ENCODE data around the gene LHFPL6.
A peak's percentile ranks its signal among the peaks of the same experiment; 100 is the strongest.

LHFPL6 gene

DNA sequence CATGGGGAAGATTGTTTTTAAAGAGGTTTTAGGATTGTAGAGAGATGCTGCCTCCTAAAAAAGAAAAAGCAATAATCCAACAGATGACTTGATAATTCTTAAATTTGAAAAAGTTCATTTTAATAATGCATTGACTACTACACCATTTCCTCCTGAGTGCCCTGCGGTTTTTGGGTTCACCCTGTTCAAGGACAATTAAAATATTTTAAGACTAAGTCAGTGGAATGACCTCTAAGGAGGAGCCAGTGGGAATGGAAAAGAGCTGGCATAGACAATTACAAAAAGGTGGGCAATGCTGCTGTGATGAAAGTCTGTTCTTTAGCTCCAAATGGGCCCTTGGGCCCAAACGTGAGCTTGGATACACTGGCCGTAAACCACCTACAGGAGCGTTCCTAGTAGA lies 217.8 kb downstream of the LHFPL6 start:
- no peak for DNase-seq (ENCODE audit: low read depth)

DNA sequence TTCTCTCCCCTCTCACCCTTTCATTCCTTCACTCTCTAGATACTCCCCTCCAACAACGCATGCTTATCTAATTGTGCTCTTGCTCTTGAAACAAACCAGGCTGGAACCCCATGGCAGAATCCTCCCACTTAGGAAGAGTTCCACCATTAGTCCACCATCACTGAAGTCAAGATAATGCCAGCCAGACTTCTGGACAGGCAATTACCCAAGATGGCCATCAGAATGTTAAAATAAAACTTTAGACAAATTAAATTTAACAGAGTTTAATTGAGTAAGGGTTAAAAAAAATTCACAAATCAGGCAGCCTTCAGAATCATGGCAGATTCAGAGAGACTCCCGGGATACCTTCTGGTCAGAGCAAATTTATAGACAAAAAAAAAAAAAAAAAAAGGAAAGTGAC lies 221.5 kb downstream of the LHFPL6 start:
- DNase-seq (ENCODE audit: low read depth), result no peak

DNA sequence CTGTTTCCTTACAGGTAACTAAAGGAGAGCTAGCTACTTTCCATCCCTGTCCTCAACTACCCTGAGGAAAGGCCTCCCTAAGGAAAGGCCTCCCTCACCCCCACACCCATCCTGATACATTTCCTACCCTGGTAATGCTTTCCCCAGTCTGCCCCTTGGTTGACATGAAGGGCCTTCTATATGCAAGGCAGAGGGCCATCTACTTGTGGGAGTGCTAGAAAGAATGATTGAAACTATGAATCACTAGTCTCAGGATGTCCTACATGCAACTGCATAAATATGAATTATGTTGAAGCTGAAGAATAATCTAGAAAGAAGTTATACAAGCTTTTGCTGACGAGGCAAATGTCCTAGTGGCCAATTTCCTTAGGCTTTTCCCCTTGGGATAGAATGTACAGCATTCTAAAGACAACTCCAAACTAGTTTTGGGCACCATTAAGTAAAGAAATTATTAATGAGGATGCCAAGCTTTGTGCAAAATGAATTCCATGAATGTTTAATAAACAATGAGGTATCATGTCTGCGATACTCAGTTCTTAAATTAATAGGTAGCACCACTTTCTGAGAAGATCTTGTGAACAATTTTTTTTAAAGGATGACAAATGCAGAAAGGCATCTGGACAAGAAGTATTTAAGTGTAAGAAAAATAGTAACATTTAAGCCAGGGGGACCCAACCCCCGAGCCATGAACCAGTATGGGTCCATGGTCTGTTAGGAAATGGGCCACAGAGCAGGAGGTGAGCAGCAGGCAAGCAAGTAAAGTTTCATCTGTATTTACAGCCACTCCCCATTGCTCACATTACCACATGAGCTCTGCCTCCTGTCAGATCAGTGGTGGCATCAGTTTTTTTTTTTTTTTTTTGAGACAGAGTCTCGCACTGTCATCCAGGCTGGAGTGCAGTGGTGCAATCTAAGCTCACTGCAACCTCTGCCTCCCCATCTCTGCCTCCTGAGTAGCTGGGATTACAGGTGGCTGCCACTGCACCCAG lies 223.0 kb downstream of the LHFPL6 start:
- DNase-seq (ENCODE audit: low read depth), result no peak

DNA sequence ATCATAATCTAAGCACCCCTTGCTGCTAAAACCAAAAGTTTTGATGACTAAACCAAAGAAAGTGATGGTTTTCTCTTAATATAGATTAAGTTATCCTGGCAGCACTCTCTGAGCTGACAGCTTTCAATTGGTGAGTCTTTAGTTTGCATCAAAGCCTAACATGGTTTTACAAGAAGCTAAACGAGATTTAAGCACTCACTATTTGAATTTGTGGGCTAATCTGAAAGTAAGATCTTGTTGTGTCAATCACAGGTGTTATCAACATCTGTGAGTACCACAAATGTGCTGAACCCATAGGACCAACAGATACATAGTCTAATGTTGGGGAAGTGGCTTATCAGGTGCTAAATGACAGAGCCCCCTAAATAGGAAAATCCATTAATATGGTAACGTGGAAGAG lies 223.9 kb downstream of the LHFPL6 start:
- no peak for DNase-seq (ENCODE audit: low read depth)

DNA sequence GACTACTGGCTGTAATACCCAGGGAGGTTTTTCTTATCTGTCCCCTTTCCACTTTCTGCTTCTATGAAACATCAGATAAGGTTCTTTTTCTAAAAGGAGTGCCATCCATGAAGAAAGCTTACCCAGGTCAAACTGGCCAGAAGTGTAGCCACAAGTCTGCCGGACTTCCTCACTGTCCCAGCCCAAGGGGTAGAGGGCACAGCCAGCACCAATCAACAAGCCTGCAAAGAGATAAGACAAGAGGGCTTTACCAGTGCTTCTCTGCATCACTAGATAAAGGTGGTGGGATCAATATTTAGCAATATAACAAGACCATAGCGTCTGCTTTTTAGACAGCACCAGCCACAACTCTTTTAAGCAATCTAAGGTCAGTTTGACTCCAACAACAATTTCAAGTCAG lies 224.7 kb downstream of the LHFPL6 start:
- peak; percentile 75 for DNase-seq (ENCODE audit: low read depth)

DNA sequence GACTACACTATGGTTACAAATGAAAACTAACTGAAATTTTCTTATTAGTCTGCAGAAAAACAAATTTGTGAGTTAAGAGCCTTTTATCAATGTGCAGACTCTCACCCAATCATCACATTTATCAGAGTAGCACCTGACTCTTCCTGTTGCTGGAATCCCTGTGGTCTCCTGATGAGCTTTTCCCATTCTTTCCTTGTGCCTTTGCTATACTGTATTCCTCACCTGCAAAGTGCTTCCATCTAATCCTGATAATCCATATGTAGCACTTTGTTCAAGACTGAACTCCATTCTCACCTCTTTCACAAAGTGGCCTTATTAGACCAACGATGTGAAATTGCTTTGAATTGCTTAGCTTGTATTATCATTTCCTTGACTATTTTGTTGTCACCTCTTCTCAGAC lies 225.3 kb downstream of the LHFPL6 start:
- no peak for DNase-seq (ENCODE audit: low read depth)

DNA sequence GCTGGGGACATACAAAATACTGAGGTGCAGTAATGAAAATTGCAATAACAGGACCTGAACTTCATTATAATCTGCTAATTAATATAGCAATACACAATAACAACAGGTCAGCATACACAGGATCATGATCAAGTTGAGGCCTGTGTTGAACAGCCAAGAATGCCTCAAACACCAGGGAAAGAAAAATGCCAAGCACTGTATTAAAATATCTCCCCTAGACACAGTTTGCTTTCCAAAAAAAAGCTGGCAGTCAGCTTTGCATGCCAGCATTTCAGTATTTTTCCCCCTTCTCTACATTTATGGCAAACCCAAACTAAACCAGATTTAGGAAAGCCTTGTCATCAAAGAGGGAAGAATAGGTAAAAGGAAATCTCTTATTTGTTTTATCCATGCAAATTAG lies 226.9 kb downstream of the LHFPL6 start:
- DNase-seq (ENCODE audit: low read depth), result no peak

DNA sequence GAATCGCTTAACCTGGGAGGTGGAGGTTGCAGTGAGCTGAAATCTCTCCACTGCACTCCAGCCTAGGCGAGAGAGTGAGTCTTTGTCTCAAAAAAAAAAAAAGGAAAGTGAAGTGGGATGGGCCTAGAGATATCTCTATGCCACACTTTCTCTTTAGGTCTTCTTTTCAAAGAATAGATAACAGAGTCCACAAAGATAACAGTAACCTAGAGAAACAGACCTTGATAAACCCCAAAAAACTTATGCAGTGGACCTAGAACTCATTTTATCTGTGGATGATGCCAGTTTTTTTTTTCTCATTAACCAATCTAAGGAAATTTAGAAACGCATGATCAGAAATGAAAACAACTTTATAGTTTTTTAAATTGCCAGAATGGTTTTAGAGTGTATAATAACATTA lies 227.4 kb downstream of the LHFPL6 start:
- DNase-seq (ENCODE audit: low read depth), result no peak

DNA sequence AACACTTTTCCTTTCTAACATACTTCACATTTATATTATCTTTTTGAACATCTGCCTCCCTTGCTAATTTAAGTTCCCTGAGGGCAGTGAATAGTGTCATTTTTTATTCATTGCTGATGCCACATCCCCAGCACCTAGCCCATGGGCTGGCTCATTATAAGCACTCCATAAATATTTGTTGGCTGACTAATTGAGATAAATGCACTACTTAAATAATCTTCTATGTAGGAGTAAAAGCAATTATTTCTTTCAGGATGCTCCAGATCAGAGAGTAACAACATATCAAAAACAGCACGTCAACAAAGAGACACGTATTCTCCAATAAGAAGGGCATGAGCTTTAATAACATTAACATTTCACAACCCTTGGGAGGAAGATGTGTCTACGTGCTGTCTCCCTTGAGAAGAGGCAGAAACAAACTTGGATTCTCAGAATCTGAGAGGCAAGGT lies 228.2 kb downstream of the LHFPL6 start:
- DNase-seq (ENCODE audit: low read depth), result no peak

DNA sequence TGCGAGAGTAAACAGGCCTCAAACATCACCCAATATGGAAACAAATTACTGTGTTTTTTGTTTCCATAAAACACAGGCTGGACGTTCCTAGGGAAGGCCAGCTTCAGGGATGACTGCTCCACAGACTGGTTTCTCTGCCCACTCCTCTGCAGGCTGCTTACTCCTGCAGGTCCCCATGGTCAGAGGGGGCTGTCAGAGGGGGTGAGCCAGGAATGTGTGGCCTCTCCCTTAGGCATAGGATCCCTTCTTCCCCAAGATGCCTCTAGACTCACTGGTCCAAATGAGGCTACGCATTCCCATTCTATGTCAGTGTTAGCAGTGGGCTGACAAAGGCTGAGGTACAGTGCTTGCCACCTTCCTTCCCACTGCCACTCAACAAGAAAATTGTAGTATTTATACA lies 229.8 kb downstream of the LHFPL6 start:
- DNase-seq (ENCODE audit: low read depth), result no peak

DNA sequence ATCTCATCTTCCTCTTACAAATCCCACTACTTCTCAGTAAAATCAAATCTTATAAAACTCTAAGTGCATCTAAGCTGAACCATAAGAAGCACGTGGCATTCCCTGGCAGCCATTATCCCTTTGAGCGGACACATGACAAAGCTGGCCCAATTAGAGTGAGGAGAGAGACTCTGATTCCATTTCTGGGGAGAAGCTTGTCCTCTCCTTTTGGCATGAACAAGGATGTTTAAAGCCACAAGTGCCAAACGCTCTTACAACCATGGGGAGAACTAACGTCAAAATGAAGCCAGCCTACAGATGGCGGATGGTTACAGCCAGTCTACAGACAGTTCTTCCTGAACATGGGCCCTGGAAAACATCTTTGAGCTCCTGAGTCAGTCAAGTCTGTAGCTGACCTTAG lies 231.3 kb downstream of the LHFPL6 start:
- DNase-seq (ENCODE audit: low read depth), result no peak

DNA sequence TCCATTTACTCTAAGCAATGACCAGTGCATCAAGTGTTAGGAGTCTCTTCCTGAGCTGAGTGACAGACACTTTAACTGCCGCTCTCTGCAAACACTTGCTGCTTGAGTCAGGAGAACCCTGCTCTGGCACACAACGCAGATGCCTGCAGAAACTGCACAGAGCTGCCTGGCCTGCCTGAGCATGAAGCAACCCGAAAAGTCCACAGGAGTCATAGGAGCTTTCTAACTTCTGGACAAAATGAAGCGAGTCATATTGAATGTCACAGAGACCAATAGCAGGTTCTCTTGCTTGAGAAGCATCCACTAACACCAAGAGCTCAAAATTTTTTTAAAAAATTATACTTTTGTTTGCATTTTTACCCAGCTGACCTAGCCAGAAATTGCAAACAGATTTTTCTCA lies 232.4 kb downstream of the LHFPL6 start:
- no peak for DNase-seq (ENCODE audit: low read depth)

DNA sequence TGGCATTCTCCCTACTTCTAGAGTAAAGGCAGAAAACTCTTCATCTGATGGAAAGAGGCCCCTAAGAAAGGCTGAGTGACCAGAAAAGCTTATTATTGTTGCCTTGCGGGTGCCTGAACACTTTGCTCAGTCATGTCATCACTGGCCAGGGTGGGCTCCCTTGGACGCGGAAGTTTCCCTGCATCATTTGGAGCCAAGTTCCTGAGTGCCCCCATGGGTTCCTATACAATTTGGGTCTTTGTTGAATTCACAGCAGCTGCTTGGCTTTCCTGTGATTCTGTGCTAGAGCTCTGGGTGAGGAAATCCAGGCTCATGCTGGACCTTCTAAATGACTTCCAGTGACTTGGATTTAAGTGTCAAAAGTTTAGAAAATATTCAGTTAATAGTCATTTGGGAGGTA lies 232.9 kb downstream of the LHFPL6 start:
- DNase-seq (ENCODE audit: low read depth), result no peak

DNA sequence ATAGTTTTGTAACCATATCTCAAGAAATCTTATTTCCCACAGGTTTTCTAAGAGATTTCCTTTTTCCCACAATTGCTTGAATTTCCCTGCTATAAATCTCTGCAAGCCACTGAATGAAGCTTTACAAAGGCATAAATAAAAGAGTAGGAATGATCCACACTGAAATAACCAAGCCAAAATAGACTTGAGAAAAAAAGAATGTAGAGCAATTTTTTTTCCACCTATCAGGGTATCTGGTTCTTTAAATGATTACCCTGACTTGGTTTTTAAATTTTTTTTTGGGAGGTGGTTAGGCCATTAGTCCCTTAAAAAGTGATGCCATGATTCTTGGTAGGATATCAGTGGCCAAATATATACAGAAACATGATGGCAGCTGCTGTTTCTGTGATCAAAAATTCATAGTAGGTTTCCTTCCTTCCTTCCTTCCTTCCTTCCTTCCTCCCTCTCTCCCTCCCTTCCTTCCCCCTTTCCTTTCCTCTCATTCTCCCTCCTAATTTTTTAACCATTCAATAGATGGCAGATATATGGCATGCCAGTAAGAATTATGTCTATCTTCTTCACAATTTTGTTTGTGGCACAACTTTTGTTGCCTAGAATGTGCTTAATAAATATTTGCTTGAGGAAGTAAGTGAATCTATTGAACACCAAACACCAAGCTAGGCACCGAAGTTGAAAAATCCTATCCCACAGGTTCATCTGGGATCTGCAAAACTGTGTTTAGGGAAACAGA lies 233.7 kb downstream of the LHFPL6 start:
- DNase-seq (ENCODE audit: low read depth), result no peak

DNA sequence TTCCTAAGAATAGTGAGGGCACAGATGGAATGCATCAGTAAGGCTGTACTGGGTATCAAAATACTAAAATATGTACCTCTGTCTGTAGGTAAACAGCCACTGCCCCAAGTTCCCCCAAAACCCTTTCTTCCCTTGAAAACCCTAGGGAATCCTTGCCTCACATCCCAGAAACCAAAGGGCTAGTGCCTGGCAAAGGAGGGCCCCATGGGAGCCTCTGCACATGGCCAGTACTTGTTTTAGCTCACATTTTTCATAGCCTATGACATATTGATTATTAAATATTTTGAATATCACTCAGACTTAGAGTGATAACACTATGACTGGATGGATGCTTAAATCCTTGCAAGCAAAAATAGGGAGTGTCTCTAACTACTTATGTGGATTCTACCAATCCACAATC lies 237.1 kb downstream of the LHFPL6 start:
- DNase-seq (ENCODE audit: low read depth), result no peak

DNA sequence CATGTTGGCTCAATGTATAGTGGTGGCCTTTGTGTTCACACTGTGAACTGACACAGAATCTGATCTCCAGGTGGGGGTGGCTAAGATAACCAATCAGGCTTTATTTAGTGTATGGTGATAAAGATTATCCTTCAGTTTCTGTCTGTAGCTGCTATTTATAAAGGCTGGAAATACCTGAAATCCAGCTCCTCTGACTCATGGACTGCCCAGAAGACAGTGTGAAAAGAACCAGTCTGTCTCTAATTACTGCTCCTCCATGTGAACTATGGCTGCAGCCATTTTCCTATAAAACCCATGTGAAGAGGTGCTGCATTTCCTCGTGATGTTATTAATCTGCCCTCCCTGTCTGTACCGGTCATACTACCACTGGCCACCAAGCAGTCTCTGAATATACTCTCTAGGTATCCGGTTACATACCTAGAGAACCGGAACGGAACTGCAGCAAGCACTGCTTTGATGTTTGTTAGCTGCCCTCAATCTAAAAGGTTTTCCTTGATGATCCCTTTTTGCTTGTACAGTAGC lies 238.0 kb downstream of the LHFPL6 start:
- no peak for DNase-seq (ENCODE audit: low read depth)

DNA sequence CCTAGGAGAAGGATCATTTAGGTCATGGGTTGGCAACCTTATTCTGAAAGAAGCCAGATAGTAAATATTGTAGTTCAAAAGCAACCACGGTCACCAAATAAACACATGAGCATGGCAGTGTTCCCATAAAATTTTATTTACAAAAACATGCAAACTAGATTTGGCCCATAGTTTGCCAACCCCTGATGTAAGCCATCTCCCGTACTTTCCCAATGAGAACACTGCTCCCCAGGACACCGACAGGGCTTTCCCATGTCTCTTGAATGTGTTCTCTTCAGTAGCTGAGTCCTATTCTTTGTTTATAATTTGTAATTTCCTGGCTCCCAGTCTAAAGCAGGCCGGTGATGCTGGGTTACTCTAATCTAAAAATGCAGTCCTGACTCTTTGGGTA lies 239.6 kb downstream of the LHFPL6 start:
- no peak for DNase-seq (ENCODE audit: low read depth)

DNA sequence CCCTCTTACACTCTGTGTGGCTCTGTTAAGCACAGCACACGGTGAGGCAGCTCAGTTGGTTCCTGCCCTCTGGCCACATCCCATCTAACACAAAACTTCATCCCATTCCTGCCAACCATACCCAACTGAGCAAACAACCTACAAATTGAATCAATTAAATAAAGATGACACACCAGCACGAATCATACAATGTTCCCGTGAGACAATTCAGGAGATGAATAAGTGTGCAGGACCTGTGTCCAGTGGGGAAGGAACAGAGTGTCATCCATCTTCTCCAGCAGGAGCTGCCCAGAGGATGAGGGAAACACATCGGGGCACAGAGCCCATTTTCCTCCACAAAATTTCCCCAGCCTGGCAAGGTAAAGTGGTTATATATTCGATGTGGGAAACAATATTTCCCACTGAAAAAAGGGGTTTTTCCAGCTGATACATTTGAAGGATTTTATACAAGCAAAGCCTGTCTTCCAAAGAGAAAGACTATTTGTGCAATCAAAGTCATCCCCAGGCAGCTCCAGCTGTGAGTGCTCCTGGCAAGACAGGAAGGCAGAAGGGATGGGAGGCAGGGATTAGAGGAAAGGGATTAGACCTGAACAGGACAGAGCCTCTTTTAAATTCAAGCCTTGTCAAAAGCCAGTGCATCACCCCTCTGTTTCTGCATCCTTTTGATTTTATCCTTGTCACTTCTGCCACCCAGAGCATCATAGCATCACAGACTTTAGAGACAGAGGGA lies 240.2 kb downstream of the LHFPL6 start:
- no peak for DNase-seq (ENCODE audit: low read depth)

DNA sequence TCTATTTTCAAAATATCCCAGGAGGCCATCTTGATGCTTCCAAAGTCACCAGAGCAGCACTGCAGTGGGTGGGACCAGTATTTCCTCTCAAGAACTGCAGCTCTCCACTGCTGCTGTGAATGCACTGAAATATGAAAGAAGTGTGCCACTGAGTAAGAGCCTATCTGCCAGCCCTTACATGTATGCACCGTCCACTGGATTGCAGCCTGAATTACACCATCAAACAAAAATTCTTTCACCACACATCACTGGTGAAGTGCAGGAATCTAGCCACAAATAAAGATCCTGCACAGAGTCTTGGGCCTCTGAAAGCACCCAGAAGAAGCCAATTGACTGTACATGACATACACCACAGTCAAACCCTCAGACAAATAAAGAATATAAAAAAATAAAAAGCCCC lies 249.0 kb downstream of the LHFPL6 start:
- no peak for DNase-seq (ENCODE audit: low read depth)

DNA sequence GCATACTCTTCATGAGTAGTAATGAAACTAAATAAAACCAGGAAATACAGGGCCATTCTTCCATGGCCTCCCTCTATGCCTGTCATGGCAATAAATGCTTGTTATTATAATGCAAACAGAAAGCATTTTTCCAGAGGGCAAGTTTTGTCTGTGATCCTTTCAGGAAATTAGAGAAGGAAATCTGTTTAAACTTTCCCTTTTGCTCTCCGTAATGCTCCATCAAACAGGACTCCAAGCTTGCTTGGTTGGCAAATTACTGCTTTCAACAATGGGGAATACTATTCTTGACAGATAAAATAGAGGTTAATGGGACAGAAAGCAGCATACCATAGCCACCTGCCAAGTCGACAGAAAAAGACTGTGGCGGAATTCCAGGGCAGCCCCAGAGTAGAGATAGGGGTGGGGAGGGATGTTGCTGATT lies 252.5 kb downstream of the LHFPL6 start:
- no peak for DNase-seq (ENCODE audit: low read depth)

DNA sequence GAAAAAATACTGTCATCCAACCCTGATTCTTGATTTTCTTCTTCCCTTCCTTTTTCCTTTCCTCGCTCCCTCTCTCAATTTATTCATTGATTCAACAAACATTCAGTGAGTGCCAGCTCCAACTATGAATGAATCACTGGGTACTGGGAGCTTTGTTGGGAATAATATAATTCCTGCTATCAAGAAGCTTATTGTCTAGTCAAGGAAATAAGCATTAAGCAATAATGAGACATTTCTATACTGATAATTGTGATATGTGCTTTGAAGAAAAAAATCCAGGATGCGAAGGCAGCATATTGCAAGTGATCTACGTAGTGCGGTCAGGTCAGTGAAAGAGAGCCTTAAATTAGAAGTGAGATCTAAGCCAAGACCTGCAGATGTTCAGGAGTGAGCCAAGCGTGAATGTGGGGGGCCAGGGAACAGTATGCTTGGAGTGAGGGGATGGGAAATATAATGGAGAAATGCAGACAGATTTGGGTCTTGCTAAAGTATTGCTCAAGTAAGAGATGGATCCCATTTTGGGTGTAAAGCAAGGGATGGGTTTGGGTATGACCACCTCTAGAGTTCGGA lies 253.5 kb downstream of the LHFPL6 start:
- no peak for DNase-seq (ENCODE audit: low read depth)

Data from CMK (cell line).